Measurements from ENCODE around the gene UBE2G2.

Gene UBE2G2

DNA sequence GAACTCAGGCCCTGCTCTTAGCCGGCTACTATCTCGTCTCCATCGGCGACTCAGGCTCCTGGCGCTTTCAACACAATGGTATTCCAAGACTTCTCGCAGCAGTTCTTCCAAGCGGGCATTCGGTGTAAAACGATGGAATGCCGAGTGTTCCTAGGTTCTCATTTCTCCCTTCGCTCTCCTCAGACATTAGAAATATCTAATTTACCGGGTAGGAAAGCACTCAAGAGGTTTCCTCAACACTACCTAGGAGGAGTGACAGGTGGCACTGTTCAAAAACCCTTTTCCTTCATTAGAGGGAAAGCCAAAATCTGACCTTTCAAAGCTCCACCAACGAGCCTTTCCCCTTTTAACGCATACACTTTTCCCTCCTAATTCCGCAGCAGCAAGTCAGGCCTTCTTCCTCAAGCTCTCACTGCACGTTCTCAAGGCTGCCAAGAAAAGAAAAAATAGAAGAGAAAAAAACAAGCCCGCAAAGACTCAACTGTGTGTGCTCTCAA lies 601 bp downstream of the UBE2G2 start:
- no peak overlapping the region for H3K27ac ChIP-seq (ENCODE audit: low read depth, low read length)
- H3K4ac ChIP-seq (ENCODE audit: low read depth, low read length) = peak overlapping the region; percentile 47
- H3K4me1 ChIP-seq (ENCODE audit: control insufficient read depth, low read depth, low read length) = peaks cover 4% of the 10 kb centered on the region
- H3K4me2 ChIP-seq (ENCODE audit: low read length) = peak overlapping the region; percentile 32
- H3K36me3 ChIP-seq (ENCODE audit: control insufficient read depth, insufficient read depth, low read length) = no peaks in the 10 kb centered on the region
- peak overlapping the region; percentile 75 for H3K56ac ChIP-seq (ENCODE audit: low read length)
- H3K23ac ChIP-seq (ENCODE audit: low read length) = no peak overlapping the region
- no peak overlapping the region for H2BK15ac ChIP-seq (replicated peaks; ENCODE audit: low read depth)
- H2AK5ac ChIP-seq (ENCODE audit: low read length) = no peak overlapping the region
- H3K79me1 ChIP-seq (ENCODE audit: low read length) = peaks cover 16% of the 10 kb centered on the region
- no peaks in the 10 kb centered on the region for H3K27me3 ChIP-seq (ENCODE audit: insufficient read depth, low read length, poor library complexity)
- peaks cover 47% of the 10 kb centered on the region for H3K79me2 ChIP-seq (ENCODE audit: control insufficient read depth, insufficient read depth, low read length)
- no peak overlapping the region for H2BK120ac ChIP-seq (ENCODE audit: low read depth, low read length)
- H3K9ac ChIP-seq (ENCODE audit: low read length) = peak overlapping the region; percentile 77
- no peak overlapping the region for H2BK5ac ChIP-seq (ENCODE audit: low read length)
- DNase-seq = peak; percentile 72
- H4K8ac ChIP-seq (ENCODE audit: low read depth, low read length) = no peak overlapping the region
- H3K4me3 ChIP-seq (ENCODE audit: low read length) = peak overlapping the region; percentile 63
- no peak overlapping the region for H4K5ac ChIP-seq (ENCODE audit: low read length)
- H3K18ac ChIP-seq (ENCODE audit: low read length) = peak overlapping the region; percentile 71
- WGBS (ENCODE audit: extremely low coverage, insufficient coverage, low lambda C conversion rate) = no CpG with 5 or more reads among the region's 17 CpGs

DNA sequence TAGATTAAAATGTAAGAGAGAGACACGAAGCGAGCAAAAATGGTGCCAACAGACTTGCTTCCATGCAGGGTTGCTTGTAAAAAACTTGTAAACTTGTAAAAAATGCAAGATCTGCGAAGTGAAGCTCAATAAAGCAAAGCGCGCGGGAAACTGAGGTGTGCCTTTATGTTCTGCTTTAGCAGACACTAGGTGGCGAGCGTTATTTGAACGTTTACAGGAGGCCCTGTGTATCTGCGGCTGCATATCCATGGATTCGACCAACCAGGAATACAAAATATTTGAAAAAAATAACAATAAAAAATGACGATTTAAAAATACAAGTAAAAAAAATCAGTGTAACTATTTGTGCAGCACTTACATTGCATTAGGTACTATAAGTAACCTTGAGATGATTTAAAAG lies 1.5 kb downstream of the UBE2G2 start:
- H3K4me1 ChIP-seq (ENCODE audit: control insufficient read depth, low read depth, low read length) = peaks cover 4% of the 10 kb centered on the region
- H3K27me3 ChIP-seq (ENCODE audit: insufficient read depth, low read length, poor library complexity) = no peaks in the 10 kb centered on the region
- H3K4me2 ChIP-seq (ENCODE audit: low read length) = no peak overlapping the region
- no peak overlapping the region for H4K8ac ChIP-seq (ENCODE audit: low read depth, low read length)
- no peaks in the 10 kb centered on the region for H3K36me3 ChIP-seq (ENCODE audit: control insufficient read depth, insufficient read depth, low read length)
- H3K4ac ChIP-seq (ENCODE audit: low read depth, low read length) = no peak overlapping the region
- peak overlapping the region; percentile 77 for H3K9ac ChIP-seq (ENCODE audit: low read length)
- H4K5ac ChIP-seq (ENCODE audit: low read length) = no peak overlapping the region
- H2BK15ac ChIP-seq (replicated peaks; ENCODE audit: low read depth) = no peak overlapping the region
- H2BK120ac ChIP-seq (ENCODE audit: low read depth, low read length) = no peak overlapping the region
- H3K18ac ChIP-seq (ENCODE audit: low read length) = no peak overlapping the region
- H3K4me3 ChIP-seq (ENCODE audit: low read length) = no peak overlapping the region
- H3K23ac ChIP-seq (ENCODE audit: low read length) = no peak overlapping the region
- H2AK5ac ChIP-seq (ENCODE audit: low read length) = no peak overlapping the region
- peak overlapping the region; percentile 68 for H3K56ac ChIP-seq (ENCODE audit: low read length)
- H3K79me1 ChIP-seq (ENCODE audit: low read length) = peaks cover 19% of the 10 kb centered on the region
- WGBS (ENCODE audit: extremely low coverage, insufficient coverage, low lambda C conversion rate) = no CpG with 5 or more reads among the region's 12 CpGs
- no peak overlapping the region for H2BK5ac ChIP-seq (ENCODE audit: low read length)
- H3K27ac ChIP-seq (ENCODE audit: low read depth, low read length) = no peak overlapping the region
- peak; percentile 42 for DNase-seq
- peaks cover 56% of the 10 kb centered on the region for H3K79me2 ChIP-seq (ENCODE audit: control insufficient read depth, insufficient read depth, low read length)

DNA sequence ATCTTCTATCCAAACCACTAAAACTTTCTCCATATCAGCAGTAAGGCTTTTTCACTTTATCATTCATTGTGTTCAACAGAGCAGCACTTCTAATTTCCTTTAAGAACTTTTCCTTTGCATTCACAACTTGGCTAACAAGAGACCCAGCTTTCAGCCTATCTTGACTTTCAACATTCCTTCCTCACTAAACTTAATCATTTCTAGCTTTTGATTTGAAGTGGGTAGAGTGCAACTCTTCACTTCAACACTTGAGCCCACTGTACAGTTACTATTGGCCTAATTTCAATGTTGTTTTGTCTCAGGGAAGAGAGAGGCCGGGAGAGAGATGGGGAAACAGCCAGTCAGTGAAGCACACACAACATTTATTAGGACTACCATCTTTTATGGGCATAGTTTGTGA lies 2.0 kb downstream of the UBE2G2 start:
- Histone ChIP-seq H3K36me3 (ENCODE audit: control insufficient read depth, insufficient read depth, low read length) (no peaks in the 10 kb centered on the region), H4K8ac (ENCODE audit: low read depth, low read length) (no peak overlapping the region), H2BK5ac (ENCODE audit: low read length) (no peak overlapping the region), H3K4me3 (ENCODE audit: low read length) (no peak overlapping the region), H3K23ac (ENCODE audit: low read length) (no peak overlapping the region), H3K79me1 (ENCODE audit: low read length) (peaks cover 19% of the 10 kb centered on the region), H2BK120ac (ENCODE audit: low read depth, low read length) (no peak overlapping the region), H3K4ac (ENCODE audit: low read depth, low read length) (no peak overlapping the region), H3K27me3 (ENCODE audit: insufficient read depth, low read length, poor library complexity) (no peaks in the 10 kb centered on the region), H2AK5ac (ENCODE audit: low read length) (no peak overlapping the region), H3K79me2 (ENCODE audit: control insufficient read depth, insufficient read depth, low read length) (peaks cover 56% of the 10 kb centered on the region), H3K18ac (ENCODE audit: low read length) (no peak overlapping the region), H2BK15ac (replicated peaks; ENCODE audit: low read depth) (no peak overlapping the region), H3K56ac (ENCODE audit: low read length) (no peak overlapping the region), H3K27ac (ENCODE audit: low read depth, low read length) (no peak overlapping the region), H3K4me1 (ENCODE audit: control insufficient read depth, low read depth, low read length) (peaks cover 4% of the 10 kb centered on the region), H3K4me2 (ENCODE audit: low read length) (no peak overlapping the region), H4K5ac (ENCODE audit: low read length) (no peak overlapping the region), H3K9ac (ENCODE audit: low read length) (peak overlapping the region; percentile 24)
- WGBS (ENCODE audit: extremely low coverage, insufficient coverage, low lambda C conversion rate) = no CpG with 5 or more reads among the region's 1 CpG
- DNase-seq = no peak

DNA sequence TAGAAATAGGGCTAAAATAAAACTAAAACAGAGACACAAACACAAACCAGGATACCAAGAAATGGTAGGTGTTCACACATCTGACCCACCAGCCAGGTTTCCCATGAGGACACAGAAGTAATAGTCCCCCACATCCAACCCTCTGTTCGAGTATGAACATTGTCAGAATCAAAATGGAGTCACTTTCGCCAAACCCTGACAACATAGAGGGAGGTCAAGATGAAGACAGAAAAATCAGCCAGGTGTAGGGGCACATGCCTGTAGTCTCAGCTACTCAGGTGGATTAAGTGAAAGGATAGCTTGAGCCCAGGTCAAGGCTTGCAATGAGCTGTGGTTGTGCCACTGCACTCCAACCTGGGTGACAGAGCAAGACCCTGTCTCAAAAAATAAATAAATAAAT lies 3.8 kb downstream of the UBE2G2 start:
- Histone ChIP-seq H4K8ac (ENCODE audit: low read depth, low read length) (no peak overlapping the region), H3K56ac (ENCODE audit: low read length) (no peak overlapping the region), H3K79me1 (ENCODE audit: low read length) (peaks cover 23% of the 10 kb centered on the region), H3K23ac (ENCODE audit: low read length) (no peak overlapping the region), H4K5ac (ENCODE audit: low read length) (no peak overlapping the region), H3K4ac (ENCODE audit: low read depth, low read length) (no peak overlapping the region), H3K18ac (ENCODE audit: low read length) (no peak overlapping the region), H2AK5ac (ENCODE audit: low read length) (no peak overlapping the region), H3K4me2 (ENCODE audit: low read length) (no peak overlapping the region), H3K9ac (ENCODE audit: low read length) (no peak overlapping the region), H3K4me3 (ENCODE audit: low read length) (no peak overlapping the region), H2BK120ac (ENCODE audit: low read depth, low read length) (no peak overlapping the region), H3K27me3 (ENCODE audit: insufficient read depth, low read length, poor library complexity) (no peaks in the 10 kb centered on the region), H3K4me1 (ENCODE audit: control insufficient read depth, low read depth, low read length) (peaks cover 7% of the 10 kb centered on the region), H2BK15ac (replicated peaks; ENCODE audit: low read depth) (no peak overlapping the region), H3K36me3 (ENCODE audit: control insufficient read depth, insufficient read depth, low read length) (no peaks in the 10 kb centered on the region), H3K79me2 (ENCODE audit: control insufficient read depth, insufficient read depth, low read length) (peaks cover 62% of the 10 kb centered on the region), H3K27ac (ENCODE audit: low read depth, low read length) (no peak overlapping the region), H2BK5ac (ENCODE audit: low read length) (no peak overlapping the region)
- DNase-seq = no peak
- WGBS (ENCODE audit: extremely low coverage, insufficient coverage, low lambda C conversion rate) = no CpG with 5 or more reads among the region's 2 CpGs

DNA sequence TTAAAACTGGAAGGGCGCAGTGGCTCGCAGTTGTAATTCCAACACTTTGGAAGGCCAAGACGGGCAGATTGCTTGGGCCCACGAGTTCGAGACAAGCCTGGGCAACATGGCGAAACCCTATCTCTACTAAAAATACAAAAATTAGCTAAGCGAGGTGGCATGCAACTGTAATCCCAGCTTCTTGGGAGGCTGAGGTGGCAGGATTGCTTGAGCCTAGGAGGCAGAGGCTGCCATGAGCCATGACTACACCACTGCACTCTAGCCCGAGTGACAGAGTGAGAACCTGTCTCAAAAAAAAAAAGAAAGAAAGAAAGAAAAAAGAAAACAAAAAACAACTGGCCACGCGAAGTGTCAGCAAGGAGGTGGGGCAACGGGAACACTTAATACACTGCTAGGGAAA lies 6.3 kb downstream of the UBE2G2 start:
- DNase-seq = no peak
- Histone ChIP-seq H3K79me2 (ENCODE audit: control insufficient read depth, insufficient read depth, low read length) (peaks cover 73% of the 10 kb centered on the region), H3K79me1 (ENCODE audit: low read length) (peaks cover 29% of the 10 kb centered on the region), H3K27me3 (ENCODE audit: insufficient read depth, low read length, poor library complexity) (no peaks in the 10 kb centered on the region), H2BK5ac (ENCODE audit: low read length) (no peak overlapping the region), H3K4me1 (ENCODE audit: control insufficient read depth, low read depth, low read length) (peaks cover 5% of the 10 kb centered on the region), H2AK5ac (ENCODE audit: low read length) (no peak overlapping the region), H3K27ac (ENCODE audit: low read depth, low read length) (no peak overlapping the region), H3K4me2 (ENCODE audit: low read length) (no peak overlapping the region), H3K18ac (ENCODE audit: low read length) (no peak overlapping the region), H3K4me3 (ENCODE audit: low read length) (no peak overlapping the region), H3K9ac (ENCODE audit: low read length) (no peak overlapping the region), H3K4ac (ENCODE audit: low read depth, low read length) (no peak overlapping the region), H3K56ac (ENCODE audit: low read length) (no peak overlapping the region), H4K5ac (ENCODE audit: low read length) (no peak overlapping the region), H4K8ac (ENCODE audit: low read depth, low read length) (no peak overlapping the region), H3K36me3 (ENCODE audit: control insufficient read depth, insufficient read depth, low read length) (no peaks in the 10 kb centered on the region), H2BK120ac (ENCODE audit: low read depth, low read length) (no peak overlapping the region), H3K23ac (ENCODE audit: low read length) (no peak overlapping the region), H2BK15ac (replicated peaks; ENCODE audit: low read depth) (no peak overlapping the region)
- no CpG with 5 or more reads among the region's 11 CpGs for WGBS (ENCODE audit: extremely low coverage, insufficient coverage, low lambda C conversion rate)
